Kidney (tissue), 14 donors: ENCODE measurements around the gene TLDC2. TPM values are rescaled to one million over a fixed set of nuclear protein-coding genes. Genes with fewer than 3 reads are reported as not detected.

ENCODE experiments used
- DNase-seq, 5 donors: peaks; one replicate each; pipeline ENCODE4 v3.0.0-alpha.2; 2013 to 2020
- FAIRE-seq: peaks from 2 replicates; lab custom pipeline; 2012; peaks lifted over from hg19 to GRCh38; lab: Jason Lieb, UNC
- H3K27ac ChIP-seq, 2 donors: one replicate each; pipeline ENCODE4 v1.7.0; 2013; ENCODE audit warnings: low read depth in 2 of 2, low read length in 2 of 2, inconsistent platforms in 1 of 2
- H3K27me3 ChIP-seq: one replicate; pipeline ENCODE4 v1.7.1; 2013; ENCODE audit warnings: low read length, inconsistent platforms; ENCODE audit not compliant: control insufficient read depth, insufficient read depth
- H3K36me3 ChIP-seq, 3 donors: one replicate each; pipeline versions ENCODE4 v1.7.0 to v1.7.1; 2013; ENCODE audit warnings: low read length in 3 of 3, control low read depth in 1 of 3, inconsistent platforms in 1 of 3; ENCODE audit not compliant: insufficient read depth in 3 of 3, control insufficient read depth in 2 of 3
- H3K4me1 ChIP-seq, 3 donors: one replicate each; pipeline versions ENCODE4 v1.7.0 to v1.7.1; 2013; ENCODE audit warnings: low read length in 3 of 3, inconsistent platforms in 1 of 3, low read depth in 1 of 3; ENCODE audit not compliant: control insufficient read depth in 2 of 3, insufficient read depth in 2 of 3
- H3K4me3 ChIP-seq, 3 donors: one replicate each; pipeline versions ENCODE4 v1.7.0 to v1.8.1; 2013; ENCODE audit warnings: low read length in 3 of 3, control low read depth in 1 of 3, inconsistent platforms in 1 of 3
- H3K9ac ChIP-seq, 3 donors: one replicate each; pipeline versions ENCODE4 v1.7.0 to v1.7.1; 2013; ENCODE audit warnings: low read length in 3 of 3, control low read depth in 1 of 3, inconsistent platforms in 1 of 3
- H3K9me3 ChIP-seq, 3 donors: one replicate each; pipeline versions ENCODE4 v1.7.0 to v1.7.1; 2013; ENCODE audit warnings: low read length in 3 of 3, control low read depth in 1 of 3, inconsistent platforms in 1 of 3; ENCODE audit not compliant: control insufficient read depth in 2 of 3, insufficient read depth in 1 of 3
- intact Hi-C: fragments of 100-400 bp; cut with DNase I; formaldehyde crosslinking; loops from one replicate; pipeline ENCODE4 v1.11.1; 2022
- polyA plus RNA-seq: library from polyadenylated mRNA; stranded (reverse); fragments of 350-450 nt; fragmentation: Illumina TruSeq; extraction: RNeasy Lipid Tissue Mini Kit (QIAGEN cat#74804); gene quantifications from one replicate; pipeline ENCODE4 v1.2.3, GENCODE V29; 2014; ENCODE audit warnings: low read depth, low replicate concordance; ENCODE audit not compliant: insufficient read depth
- total RNA-seq: library from RNA; stranded (reverse); fragmentation: NEBNext Ultra II Directional; extraction: Animal tissue kit (Norgen Biotek cat#: 25700); gene quantifications from one replicate; pipeline ENCODE4 v1.2.1, GENCODE V29; 2021
- TF ChIP-seq, protein P1 (sequence below): IDR thresholded peaks from 3 replicates; pipeline ENCODE4 v1.5.1; 2012; ENCODE audit warnings: mild to moderate bottlenecking, moderate library complexity, borderline replicate concordance; ENCODE audit not compliant: insufficient read depth; ENCODE audit errors: extremely low read depth
- donor health status: control.
- donor health status: control.
- donor health status: control.
- donor health status: control.
- donor health status: control.
- donor health status: DM: yes; HTN: yes; CAD: no.
- donor health status: Normal renal cell carcinoma (clear cell type).

The TLDC2 gene
- total and polyA plus RNA-seq, 2 donors from 2014 or later: 2.3 to 8.5 TPM

DNA sequence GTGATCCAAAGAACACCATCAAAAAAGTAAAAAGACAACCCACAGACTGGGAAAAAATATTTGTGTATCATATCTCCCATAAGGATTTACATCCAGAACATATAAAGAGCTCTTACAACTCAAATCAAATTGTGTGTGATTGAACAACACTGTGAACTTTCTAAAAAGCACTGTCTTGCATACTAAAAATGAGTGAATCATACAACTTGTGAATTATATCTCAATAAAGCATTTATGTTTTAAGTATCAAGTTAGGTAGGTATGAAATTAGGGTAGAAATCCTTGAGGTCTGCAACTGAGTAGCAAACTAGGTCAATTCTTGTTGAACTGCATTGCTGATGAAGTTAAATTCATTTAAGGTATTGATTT lies 61.4 kb downstream of the TLDC2 start:
- no peaks in the 10 kb centered on the region for H3K4me1 ChIP-seq

GRCh38 chr20:36941401-36941835 lies 65.5 kb downstream of the TLDC2 start:
- H3K27me3 ChIP-seq: no peaks in the 10 kb centered on the region
- no peak overlapping the region for H3K4me3 ChIP-seq
- no peak overlapping the region for H3K27ac ChIP-seq
- H3K36me3 ChIP-seq: no peaks in the 10 kb centered on the region
- intact Hi-C loops: no loop called here
- no peak overlapping the region for H3K9ac ChIP-seq
- TF ChIP-seq, protein P1, sequence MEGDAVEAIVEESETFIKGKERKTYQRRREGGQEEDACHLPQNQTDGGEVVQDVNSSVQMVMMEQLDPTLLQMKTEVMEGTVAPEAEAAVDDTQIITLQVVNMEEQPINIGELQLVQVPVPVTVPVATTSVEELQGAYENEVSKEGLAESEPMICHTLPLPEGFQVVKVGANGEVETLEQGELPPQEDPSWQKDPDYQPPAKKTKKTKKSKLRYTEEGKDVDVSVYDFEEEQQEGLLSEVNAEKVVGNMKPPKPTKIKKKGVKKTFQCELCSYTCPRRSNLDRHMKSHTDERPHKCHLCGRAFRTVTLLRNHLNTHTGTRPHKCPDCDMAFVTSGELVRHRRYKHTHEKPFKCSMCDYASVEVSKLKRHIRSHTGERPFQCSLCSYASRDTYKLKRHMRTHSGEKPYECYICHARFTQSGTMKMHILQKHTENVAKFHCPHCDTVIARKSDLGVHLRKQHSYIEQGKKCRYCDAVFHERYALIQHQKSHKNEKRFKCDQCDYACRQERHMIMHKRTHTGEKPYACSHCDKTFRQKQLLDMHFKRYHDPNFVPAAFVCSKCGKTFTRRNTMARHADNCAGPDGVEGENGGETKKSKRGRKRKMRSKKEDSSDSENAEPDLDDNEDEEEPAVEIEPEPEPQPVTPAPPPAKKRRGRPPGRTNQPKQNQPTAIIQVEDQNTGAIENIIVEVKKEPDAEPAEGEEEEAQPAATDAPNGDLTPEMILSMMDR: no peak
- no peaks in the 10 kb centered on the region for H3K9me3 ChIP-seq
- FAIRE-seq (no peak), DNase-seq (no peak)
- peaks cover 0 to 2% (median 0%) of the 10 kb centered on the region in 3 donors for H3K4me1 ChIP-seq

More for the DNA sequence above, 61.4 kb downstream of the TLDC2 start:
- H3K27me3 ChIP-seq: no peaks in the 10 kb centered on the region
- FAIRE-seq (no peak), DNase-seq (no peak)
- H3K4me3 ChIP-seq: no peak overlapping the region
- H3K27ac ChIP-seq: no peak overlapping the region
- TF ChIP-seq, protein P1: no peak
- intact Hi-C loops: no loop called here
- no peak overlapping the region for H3K9ac ChIP-seq
- no peaks in the 10 kb centered on the region for H3K9me3 ChIP-seq
- H3K36me3 ChIP-seq: peaks cover 0 to 2% (median 0%) of the 10 kb centered on the region in 3 donors

Other genes with a start within 250 kb of the TLDC2 start
- gene SLA2, start 229.9 kb upstream of the TLDC2 start, total RNA-seq: 1.5 TPM
- 0.24 TPM for gene SLA2, start 229.9 kb upstream of the TLDC2 start, polyA plus RNA-seq
- 25.3 TPM for gene NDRG3, start 130.0 kb upstream of the TLDC2 start, total RNA-seq
- gene NDRG3, start 130.0 kb upstream of the TLDC2 start, polyA plus RNA-seq: 26.4 TPM
- gene DSN1, start 102.4 kb upstream of the TLDC2 start, total RNA-seq: 8.3 TPM
- 6.0 TPM for gene DSN1, start 102.4 kb upstream of the TLDC2 start, polyA plus RNA-seq
- 94.1 TPM for gene SAMHD1, start 75.6 kb downstream of the TLDC2 start, total RNA-seq
- gene SAMHD1, start 75.6 kb downstream of the TLDC2 start, polyA plus RNA-seq: 13.7 TPM
- gene RBL1, start 219.9 kb downstream of the TLDC2 start, total RNA-seq: 6.5 TPM
- gene RBL1, start 219.9 kb downstream of the TLDC2 start, polyA plus RNA-seq: 1.3 TPM